OCI-M1 (cell line): ENCODE measurements around the gene PFDN2.
A peak's percentile ranks its signal among the peaks of the same experiment; 100 is the strongest.
"Not testable (repeated sequence)": the region's sequence is repeated elsewhere in the genome, so short reads cannot be mapped to it uniquely, and the experiment has no call there.

ENCODE experiments used
- DNase-seq: peaks from one replicate; lab custom pipeline; 2025; lab: John Stamatoyannopoulos, UW

The PFDN2 gene

DNA sequence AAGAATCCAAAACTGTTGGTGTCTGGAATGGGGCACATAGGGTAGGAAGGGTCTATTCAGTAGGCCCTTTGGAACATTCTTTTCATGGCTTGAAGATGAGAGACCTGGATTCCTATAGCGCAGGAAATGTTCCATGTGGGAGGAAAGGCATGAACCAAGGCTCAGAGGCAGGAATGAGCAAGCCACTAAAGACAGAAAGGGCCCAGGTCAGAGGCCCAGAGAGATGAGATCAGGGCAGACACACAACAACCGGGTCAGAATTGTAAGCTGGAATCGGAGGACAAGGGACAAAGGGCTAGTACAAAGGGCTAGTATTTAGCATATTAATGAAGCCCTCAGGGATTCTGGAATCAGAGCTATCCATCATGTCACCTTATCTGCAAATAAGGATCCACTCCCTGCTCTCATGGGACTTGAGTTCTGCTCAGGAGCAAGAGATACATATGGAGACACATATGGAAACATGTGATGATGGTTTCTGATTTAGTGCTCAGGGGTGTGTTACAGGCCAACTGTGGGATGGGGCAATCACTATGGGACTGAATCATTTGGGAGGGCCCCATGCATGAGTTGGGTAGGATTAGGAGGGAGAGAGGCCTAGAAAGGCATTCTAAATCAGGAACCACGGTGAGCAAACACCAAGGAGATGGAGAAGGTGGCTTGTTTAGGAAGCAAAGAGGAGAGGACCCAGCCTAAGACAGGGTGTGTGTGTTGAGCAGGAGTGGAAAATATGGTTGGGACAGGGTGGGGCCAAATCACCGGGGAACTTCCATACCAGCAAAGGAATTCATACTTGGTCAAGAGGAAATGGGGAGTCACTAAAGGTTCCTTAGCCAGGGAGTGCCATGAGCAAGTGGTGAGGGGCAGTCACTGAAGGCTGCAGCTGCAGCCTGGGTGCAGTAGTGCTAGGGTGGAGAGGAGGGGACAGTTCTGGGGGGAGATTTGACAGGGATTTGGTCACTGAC, 37.1 kb downstream of the PFDN2 start:
- DNase-seq: no peak

DNA sequence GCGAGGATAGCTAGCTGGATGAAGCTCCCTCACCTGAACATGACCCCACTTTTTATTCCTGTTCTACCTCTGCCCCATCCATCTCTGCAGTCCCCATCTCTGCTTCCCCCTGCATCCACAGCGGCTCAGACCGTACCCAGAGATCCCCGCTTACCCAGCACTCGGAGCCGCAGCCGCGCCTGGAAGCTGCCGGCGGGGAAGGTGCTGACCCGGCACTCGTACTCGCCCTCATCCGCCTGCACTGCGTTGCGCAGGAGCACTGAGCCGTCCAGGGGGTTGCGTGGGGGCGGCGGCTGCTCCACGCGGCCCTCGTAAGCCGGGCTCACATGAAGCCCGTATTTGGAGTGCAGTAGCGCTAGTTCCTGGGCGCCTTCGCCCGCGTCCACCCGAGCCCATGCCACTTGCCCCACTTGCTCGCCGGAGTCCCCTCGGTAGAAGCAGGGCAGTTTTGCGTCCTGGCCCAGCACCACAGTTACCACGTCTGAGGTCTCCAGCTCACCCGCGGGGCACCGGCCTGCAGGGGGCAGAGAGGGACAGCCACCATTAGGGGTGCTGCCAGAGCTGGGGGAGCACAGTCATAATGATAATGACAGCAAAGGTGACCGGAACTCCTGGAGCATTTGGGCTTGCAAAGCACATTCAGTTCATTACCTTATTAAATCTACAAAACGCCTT, 38.3 kb downstream of the PFDN2 start:
- DNase-seq: no peak

DNA sequence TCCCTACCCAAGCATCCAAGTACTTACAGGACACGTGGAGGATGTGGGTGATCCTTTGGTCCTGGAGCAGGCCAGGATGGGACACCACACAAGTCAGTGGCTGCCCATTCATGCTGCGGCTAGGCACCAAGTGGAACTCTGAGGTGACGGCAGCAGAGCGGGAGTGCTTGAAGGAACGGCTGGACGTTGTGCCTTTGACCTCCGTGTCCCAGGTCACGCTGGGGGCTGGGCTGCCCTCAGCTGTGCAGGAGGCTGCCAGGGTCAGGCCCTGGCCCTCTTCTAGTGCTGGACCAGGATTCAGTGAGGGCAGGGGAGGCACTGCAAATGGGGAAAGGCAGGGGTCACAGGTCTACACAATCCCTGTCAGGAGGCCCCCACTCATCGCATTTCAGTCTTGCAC, 40.4 kb downstream of the PFDN2 start:
- no peak for DNase-seq

DNA sequence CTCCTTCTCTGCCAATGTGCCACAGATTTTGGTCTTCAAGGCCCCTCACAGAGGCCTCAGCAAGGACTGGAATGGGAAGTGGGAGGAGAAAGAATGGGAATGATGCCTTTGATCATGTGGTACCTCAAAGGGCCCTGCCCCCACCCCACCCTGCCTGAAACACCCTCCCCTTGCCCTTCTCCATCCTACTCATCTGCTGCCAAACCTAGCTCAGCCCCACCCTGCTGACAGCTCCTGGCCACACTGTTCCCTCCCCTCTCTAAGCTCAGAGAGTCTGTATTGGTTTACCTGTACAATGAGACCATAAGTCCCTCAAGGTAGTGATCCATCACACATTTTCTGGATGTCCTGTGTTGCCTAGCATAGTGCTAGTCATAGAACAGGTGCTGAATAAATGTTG, 41.4 kb downstream of the PFDN2 start:
- DNase-seq: no peak

DNA sequence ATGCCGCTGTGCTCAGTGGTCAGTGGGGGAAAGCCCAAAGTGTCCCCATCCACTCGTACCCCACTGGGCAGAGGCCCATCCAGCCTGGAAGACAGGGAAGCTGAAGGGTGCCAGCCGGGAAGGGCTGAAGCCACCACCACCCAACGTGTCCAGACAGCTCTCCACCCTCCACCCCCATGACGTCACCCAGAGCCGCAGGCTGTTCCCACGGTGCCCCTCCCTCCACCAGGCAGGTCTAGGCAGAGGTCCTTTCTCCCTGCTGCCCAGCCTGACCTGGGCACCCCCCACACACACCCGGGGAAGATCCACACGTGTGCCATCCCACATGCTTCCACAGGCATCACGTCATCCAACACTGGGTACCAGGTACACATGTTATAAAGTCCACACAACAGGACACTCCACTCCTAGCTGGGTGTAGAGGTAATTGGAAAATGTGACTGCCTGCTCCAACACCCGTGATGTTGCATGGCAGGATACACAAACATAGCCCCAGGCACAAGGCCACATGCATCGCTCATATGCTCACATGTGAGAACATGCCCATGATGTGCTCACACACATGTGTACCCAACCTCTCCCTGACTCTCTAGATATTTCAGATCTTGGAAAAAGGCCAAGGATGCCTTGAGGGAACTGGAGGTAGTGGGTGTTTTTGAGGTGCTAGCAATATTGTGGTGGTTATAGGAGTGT, 43.0 kb downstream of the PFDN2 start:
- DNase-seq: no peak

DNA sequence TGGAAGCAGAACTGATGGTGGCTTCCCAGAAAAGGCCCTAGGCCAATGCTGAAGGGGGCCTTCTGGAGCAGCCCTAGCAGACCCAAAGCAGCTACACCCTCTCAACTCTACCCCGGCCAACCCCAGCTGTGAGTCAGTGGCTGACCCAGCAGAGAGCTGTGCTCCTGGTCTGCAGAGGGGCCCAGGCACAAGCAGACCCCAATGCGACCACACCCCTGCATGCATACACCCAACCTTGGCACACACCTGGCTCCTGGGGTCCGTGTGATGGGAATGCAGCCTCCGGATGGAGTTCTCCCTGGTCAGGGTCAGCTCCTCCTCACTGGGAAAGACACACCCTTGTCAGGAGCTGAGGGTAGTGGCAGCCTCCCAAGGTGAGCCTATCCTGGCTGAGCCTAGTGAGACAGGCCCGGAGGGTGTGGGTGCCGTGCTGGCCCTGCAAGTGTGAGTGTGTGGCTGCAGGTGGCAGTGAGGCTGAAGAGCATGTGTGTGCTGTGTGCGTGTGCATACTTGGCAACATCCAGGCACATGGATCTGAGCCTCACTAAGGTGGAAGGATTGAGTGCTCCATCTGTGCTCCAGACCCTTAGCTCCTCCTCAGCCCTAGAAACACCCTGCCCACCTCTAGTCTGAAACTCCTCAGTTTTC, 44.2 kb downstream of the PFDN2 start:
- DNase-seq: no peak

DNA sequence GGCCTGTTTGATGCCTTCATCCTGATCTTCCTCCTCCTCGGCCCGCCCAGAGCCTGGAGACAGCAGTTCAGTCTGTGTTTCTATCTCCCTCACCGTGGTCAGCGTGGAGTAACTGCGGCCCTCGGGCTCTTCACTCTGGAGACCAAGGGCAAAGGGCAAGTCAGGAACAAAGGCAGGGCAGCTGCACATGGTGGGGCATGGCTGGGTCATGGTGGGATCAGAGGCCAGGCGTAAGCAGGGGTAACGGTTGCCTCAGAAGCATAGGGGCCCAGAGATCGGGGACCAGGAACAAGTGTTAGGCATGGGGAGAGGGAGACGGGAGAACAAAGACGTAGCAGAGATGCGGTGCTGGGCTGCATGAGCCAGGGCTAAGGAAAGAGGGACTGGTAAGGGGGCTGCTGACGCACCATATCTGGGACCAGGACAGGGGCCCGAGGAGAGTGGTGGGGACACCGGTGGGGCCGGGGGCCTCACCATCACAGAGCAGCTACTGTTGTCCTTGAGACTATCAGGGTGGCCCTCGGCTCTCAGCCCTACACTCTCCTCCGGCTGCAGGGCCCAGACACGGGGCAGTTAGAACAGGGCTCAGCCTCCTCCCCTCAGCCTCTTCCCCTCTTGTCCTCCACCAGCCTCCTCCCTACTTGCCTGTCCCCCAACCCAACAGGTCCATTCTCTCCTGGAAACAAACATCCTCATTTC, 44.9 kb downstream of the PFDN2 start:
- no peak for DNase-seq

DNA sequence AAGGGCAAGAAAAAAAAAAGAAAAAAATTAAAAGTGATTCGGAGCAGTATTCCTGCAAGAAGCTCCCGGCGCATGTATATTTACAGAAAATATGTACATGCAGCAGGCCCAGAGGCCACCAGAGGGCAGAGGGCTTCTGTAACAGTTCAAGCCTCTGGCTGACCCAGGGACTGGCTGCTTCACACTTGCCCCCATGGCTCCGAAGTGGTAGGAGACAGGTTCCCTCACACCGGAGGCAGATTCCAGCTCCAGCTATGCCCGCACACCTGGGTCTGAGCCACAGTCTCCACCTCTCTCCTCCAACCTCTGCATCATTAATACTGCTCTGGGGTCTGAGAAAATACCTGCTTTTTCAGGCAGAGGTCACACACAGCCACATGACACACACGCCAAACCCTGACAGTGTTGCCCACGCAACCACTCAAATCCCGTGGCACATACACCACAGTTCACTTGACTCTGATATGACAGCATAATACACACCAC, 45.9 kb downstream of the PFDN2 start:
- peak; percentile 84 for DNase-seq

DNA sequence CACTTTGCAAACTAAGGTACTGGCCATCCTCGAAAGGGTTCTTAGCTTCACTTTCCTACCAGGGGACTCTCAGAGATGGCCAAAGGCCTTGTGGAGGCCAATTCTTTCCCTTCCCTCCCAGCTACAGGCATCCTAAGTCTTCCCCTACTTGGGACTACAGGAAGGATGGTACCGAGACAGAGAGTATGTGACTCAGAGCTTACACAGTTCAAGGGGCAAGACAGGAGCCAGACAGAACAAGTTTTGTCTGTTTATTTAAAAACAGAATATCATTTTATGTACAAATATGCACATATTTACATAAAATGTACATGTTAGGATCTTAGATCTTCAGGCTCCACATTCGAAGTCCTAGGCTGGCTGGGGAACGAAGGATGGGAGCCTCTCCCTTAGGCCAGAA, 47.1 kb downstream of the PFDN2 start:
- DNase-seq: no peak

DNA sequence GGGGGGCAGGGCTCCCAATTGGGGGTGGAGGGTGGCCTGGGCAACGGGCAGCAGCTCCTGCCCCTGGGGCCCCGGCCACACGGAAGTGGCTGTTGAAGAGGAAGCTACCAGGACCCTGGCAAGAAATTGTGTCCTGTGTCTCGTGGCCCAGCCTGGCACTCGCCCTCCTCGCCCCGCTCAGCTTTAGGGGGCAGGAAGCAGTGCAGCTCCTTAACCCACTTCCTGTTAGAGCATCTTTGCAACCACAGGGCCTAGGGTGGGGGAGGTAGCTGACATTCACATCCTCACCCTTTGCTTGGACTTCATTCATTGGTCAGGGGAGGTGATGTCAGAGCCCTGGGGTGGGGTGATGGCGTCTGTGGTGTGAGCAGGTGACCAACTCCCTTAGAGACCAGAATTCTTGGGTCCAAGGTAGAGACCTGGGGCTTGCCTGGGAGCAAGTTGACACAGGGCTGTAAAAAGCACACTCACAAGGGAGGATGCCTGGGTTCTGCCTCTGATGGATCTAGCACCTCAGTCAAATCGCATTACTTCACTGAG, 48.0 kb downstream of the PFDN2 start, which contains the start of gene ARHGAP30:
Gene ARHGAP30, minus strand, starts transcription at position 161 of the 540 bp plus-strand sequence. CDS start 267 bp downstream, outside the sequence.
- DNase-seq: no peak

DNA sequence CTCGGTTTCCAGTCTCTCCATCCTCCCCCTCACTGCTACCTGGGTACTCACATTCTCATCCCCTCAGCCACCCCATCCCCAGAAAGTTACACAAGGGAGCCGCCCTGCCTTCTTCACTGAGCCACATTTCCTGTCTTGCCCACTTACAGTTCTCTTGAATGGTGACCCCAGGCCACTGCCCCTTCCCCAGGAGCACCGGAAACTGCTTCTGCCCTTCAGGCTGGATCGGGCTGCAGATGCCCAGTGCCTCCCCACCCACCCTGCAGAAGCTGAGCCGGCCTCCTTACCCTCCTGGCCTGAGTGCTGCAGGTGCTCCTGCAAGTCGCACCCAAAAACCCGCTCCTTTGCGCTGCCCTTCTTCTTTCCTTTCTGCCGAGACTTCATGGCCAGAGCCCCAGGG, 48.6 kb downstream of the PFDN2 start:
- DNase-seq: no peak

DNA sequence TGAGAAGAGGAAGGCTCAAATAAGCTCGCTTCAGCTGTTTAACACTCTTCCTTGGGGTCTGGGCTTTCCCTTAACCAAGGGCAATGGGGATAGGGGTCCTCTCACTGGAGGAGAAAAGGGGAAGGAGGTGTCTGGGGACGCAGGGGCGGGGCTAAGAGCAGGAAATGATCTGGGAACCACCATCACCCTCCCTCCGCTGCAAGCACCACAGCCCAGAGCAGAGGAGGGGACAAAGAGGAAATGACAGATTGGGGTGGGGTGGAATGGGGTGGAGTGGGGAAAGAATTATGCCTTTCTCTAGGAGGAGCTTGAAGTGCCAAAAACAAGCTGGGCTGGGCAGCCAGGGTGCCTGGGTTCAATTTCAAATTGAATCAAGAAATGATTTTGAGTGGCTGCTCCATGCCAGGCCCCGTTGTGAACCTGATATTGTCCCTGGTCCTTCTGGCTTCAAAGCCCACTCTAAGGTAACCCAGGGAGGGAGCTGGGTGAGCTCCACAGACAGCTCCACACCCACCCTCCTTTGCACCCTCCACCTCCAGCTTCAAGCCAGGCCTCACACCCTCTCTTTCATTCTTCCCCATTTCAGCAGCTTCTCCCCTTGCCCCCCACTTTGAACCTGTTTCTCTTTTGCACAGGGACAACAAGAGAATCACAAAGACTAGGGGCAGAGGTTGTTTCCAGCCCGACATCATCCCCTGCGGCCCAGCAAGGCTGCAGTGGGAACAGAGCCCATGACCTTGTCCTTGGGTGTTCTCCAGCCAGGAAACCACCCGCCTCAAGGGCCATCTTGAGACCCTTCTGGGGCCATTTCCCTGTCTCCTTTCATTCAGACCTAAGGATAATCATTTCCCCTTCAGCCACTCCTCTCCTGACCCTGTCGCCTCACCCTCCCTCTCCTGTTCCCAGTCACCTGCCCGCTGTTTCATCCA, 49.3 kb downstream of the PFDN2 start:
- peak; percentile 83 for DNase-seq

DNA sequence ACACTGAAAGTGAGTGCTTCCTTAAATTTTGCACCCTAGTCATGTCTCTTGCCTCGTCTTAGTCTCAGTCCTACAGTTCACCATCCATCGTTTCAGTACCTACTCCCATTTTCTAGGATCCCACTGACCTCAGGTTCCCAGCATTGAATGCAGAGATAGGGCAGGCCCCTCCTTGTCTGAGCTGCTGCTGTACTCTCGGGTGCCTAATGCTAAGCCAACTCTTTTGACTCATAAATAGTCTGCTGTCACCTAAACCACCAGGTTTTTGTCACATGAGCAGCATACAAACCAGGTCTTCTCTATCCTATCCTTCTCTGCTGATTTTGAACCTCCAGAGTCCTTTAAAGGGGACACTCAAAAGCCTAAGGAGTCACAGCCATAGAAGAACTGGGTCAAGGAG, 51.1 kb downstream of the PFDN2 start:
- DNase-seq: no peak

DNA sequence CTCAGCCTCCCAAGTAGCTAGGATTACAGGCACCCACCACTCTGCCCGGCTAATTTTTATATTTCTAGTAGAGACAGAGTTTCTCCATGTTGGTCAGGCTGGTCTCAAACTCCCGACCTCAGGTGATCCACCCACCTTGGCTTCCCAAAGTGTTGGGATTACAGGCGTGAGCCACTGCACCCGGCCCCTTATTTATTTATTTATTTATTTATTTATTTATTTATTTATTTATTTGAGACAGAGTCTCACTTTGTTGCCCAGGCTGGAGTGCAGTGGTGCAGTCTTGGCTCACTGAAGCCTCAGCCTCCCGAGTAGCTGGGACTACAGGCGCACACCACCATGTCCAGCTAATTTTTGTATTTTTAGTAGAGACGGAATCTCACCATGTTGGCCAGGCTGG, 52.2 kb downstream of the PFDN2 start:
- DNase-seq: not testable (repeated sequence)

DNA sequence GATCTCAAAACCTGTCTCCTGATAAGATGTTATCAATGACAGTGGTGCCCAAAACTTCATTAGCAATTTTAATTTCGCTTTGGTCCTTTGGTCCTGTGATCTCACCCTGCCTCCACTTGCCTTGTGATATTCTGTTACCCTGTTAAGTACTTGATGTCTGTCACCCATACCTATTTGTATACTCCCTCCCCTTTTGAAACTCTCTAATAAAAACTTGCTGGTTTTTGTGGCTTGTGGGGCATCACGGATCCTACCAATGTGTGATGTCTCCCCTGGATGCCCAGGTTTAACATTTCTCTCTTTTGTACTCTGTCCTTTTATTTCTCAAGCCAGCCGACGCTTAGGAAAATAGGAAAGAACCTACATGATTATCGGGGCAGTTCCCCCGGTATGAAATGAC, 53.9 kb downstream of the PFDN2 start:
- DNase-seq: not testable (repeated sequence)

DNA sequence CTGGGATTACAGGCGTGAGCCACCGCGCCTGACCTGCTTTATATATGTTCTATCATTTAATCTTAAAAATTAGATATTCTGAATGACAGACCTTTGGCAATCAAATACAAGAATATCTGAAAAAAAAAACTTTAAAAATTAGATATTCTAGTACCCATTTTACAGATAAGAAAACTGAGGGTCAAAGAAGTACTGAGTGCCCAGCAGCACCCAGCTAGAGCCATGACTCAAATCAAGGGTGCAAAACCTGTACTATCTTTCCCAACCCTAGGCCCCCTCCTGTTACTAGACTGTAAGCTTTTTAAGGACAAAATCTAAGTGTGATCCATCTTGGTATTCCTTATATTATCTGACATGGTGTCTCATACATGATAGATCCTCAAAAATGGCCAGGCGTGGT, 56.4 kb downstream of the PFDN2 start:
- DNase-seq: no peak

DNA sequence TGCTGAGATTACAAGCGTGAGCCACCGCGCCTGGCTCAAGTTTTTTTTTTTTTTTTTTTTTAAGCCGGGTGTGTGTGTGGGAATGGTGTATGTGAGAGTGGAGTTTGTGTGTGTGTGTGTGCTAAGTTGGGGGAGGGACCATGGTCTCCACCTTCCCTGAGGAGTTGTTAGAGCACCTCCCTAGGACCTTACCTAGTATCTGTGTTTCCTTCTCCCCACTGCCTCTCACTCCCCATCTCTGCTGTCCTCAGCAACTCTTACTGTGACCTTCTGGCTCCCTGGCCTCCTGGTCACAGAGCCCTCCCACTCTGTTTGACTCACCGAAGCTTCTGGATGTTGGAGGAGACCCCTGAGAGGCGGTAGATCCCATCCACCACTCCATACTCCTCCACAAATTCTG, 58.5 kb downstream of the PFDN2 start:
- no peak for DNase-seq

DNA sequence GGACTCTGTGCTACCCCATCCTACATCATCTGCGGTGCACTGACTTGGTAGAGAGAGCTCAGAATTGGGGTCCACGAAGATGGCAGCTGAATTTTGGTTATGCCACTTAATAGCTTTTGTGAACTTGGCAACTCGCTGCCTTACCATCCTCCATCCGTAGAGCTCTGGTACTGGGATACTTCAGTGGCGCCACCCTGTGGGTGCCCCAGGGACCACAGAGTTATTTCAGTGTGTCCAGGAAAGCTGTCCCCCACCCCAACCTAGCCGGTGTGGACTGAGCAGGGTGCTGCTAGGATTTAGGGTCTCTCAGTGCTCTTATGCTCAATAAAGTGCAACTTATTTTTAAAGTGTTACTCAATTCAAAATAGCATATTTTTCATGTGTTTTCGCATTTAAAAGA, 63.0 kb downstream of the PFDN2 start:
- DNase-seq: no peak

DNA sequence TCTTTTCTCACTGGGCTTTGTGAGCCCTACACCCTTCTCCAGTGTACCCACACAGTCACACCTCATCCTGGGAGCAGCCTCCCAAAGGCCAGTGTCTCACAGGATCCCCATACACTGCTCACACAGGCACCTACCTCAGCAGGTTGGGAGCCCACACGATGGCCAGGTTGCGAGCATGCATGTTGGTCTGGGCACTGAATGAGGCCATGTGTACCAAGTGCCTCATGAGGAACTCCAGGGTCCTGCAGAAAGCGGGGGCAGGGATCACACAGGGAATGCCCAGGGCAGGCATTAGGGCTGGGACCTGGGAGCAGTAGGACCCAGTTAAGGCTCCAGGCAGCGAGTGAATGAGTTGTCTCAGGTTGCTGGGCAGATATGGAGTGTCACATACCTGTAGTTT, 63.6 kb downstream of the PFDN2 start:
- DNase-seq: no peak

DNA sequence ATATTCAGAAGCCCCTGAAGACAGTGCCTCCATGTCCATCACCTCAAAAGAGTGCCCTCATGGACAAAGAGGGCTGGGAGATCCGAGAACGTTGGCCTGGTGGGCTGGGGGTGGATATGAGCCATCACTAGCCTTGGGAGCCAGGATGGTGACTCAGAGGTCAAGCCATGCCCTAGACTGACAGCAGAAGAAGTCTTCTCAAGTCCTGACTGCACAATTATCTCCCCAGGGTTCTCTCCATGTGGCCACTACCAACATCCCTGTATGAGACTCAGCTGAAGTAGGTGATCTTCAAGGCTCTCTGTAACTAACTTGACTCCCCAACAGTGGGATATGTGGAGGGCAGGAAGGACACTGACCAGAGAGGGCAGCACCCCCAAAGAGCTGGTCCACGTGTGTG, 64.9 kb downstream of the PFDN2 start:
- DNase-seq: no peak
